HG03097 (cell line): ENCODE data around the gene GPHA2.

Experiments
- ATAC-seq: cut with Tn5 transposase; IDR thresholded peaks from one replicate; pipeline ENCODE4 v1.9.1; 2021; ENCODE audit not compliant: unreplicated experiment, low FRiP score

Gene GPHA2

GRCh38 chr11:64892838-64893193, 42.9 kb downstream of the GPHA2 start:
- ATAC-seq: no peak

GRCh38 chr11:64892411-64892831, 43.3 kb downstream of the GPHA2 start:
- ATAC-seq: no peak

GRCh38 chr11:64891880-64892279, 43.8 kb downstream of the GPHA2 start:
- ATAC-seq: no peak

GRCh38 chr11:64891215-64891848, 44.4 kb downstream of the GPHA2 start:
- ATAC-seq: no peak

- ATAC-seq: no peak
Observed at GRCh38 chr11:64890522-64890939, 45.2 kb downstream of the GPHA2 start.

GRCh38 chr11:64888729-64889511, 46.8 kb downstream of the GPHA2 start:
- ATAC-seq: no peak

- no peak for ATAC-seq
Observed at GRCh38 chr11:64888406-64888728, 47.3 kb downstream of the GPHA2 start.

GRCh38 chr11:64887757-64888405, 47.8 kb downstream of the GPHA2 start:
- ATAC-seq: no peak

GRCh38 chr11:64887234-64887756, 48.4 kb downstream of the GPHA2 start:
- no peak for ATAC-seq

- ATAC-seq: no peak
Observed at GRCh38 chr11:64885367-64886286, 50.1 kb downstream of the GPHA2 start.
